SU-DHL-6 (cell line): ENCODE measurements around the gene NAV1.

ENCODE experiments used
- EZH2phosphoT487 ChIP-seq: fragments of 200-600 bp; sonication (generic), shearing (Covaris generic); conservative IDR thresholded peaks from 2 replicates; pipeline ENCODE4 v1.6.1; 2018; ENCODE audit warnings: mild to moderate bottlenecking, antibody characterized with exemption, low read length, moderate library complexity, mixed read lengths
- TF ChIP-seq, protein P1 (sequence below): fragments of 200-600 bp; sonication (generic); IDR thresholded peaks from one replicate; pipeline ENCODE4 v1.5.1; 2017; ENCODE audit warnings: antibody characterized with exemption, mild to moderate bottlenecking, low read length, moderate library complexity; ENCODE audit not compliant: insufficient read depth, poor library complexity, severe bottlenecking

DNA sequence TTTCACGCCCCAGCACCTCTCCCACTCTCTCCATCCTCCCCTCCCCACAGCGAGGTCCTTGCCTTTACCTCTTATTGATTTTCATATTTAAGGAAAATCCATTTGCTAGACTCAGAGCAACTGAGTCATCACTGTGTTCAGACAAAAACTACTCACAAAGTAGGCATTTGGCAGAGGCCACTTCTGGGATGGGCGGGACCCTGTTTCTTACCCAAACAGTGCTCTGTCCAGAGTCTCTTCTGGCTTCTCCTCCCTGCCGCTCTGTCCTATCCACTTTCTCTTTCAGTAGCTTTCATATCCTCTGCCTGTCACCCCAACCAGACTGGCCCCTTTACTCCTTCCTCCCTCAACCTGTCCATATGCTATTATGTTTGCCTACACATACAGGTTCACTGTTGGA lies 2.4 kb upstream of the NAV1 start:
- TF ChIP-seq, protein P1, sequence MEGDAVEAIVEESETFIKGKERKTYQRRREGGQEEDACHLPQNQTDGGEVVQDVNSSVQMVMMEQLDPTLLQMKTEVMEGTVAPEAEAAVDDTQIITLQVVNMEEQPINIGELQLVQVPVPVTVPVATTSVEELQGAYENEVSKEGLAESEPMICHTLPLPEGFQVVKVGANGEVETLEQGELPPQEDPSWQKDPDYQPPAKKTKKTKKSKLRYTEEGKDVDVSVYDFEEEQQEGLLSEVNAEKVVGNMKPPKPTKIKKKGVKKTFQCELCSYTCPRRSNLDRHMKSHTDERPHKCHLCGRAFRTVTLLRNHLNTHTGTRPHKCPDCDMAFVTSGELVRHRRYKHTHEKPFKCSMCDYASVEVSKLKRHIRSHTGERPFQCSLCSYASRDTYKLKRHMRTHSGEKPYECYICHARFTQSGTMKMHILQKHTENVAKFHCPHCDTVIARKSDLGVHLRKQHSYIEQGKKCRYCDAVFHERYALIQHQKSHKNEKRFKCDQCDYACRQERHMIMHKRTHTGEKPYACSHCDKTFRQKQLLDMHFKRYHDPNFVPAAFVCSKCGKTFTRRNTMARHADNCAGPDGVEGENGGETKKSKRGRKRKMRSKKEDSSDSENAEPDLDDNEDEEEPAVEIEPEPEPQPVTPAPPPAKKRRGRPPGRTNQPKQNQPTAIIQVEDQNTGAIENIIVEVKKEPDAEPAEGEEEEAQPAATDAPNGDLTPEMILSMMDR = no peak
- TF ChIP-seq EZH2phosphoT487 = no peak
